ENCODE data around the gene HES5. TPM values are rescaled to one million over a fixed set of nuclear protein-coding genes. Genes with fewer than 3 reads are reported as not detected.

HES5 gene
- total and polyA plus RNA-seq, 2 of the 13 experiments (the other 11 are each of a cell fraction or from before 2014, with no cell fraction given), result not detected

GRCh38 chr1:2557482-2558400 is 27.7 kb upstream of the HES5 start (continued):
- TF ChIP-seq ZFP1 (CRISPR knock-in tag; IDR thresholded peaks at IDR 0.05), result no peak
- no peak for TF ChIP-seq ATRX (CRISPR knock-in tag; IDR thresholded peaks at IDR 0.05; ENCODE audit: borderline replicate concordance)
- TF ChIP-seq, protein P1, sequence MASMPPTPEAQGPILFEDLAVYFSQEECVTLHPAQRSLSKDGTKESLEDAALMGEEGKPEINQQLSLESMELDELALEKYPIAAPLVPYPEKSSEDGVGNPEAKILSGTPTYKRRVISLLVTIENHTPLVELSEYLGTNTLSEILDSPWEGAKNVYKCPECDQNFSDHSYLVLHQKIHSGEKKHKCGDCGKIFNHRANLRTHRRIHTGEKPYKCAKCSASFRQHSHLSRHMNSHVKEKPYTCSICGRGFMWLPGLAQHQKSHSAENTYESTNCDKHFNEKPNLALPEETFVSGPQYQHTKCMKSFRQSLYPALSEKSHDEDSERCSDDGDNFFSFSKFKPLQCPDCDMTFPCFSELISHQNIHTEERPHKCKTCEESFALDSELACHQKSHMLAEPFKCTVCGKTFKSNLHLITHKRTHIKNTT (CRISPR knock-in tag; IDR thresholded peaks at IDR 0.05), result no peak
- TF ChIP-seq ETV5 (CRISPR knock-in tag; IDR thresholded peaks at IDR 0.05; ENCODE audit: borderline replicate concordance), result no peak
- no peak for TF ChIP-seq IKZF5 (CRISPR knock-in tag; IDR thresholded peaks at IDR 0.05)
- TF ChIP-seq AKAP8 (CRISPR knock-in tag; IDR thresholded peaks at IDR 0.05), result 0 out of 2 replicates have a peak, but pooled peaks have one; percentile 11
- TF ChIP-seq, protein P2, sequence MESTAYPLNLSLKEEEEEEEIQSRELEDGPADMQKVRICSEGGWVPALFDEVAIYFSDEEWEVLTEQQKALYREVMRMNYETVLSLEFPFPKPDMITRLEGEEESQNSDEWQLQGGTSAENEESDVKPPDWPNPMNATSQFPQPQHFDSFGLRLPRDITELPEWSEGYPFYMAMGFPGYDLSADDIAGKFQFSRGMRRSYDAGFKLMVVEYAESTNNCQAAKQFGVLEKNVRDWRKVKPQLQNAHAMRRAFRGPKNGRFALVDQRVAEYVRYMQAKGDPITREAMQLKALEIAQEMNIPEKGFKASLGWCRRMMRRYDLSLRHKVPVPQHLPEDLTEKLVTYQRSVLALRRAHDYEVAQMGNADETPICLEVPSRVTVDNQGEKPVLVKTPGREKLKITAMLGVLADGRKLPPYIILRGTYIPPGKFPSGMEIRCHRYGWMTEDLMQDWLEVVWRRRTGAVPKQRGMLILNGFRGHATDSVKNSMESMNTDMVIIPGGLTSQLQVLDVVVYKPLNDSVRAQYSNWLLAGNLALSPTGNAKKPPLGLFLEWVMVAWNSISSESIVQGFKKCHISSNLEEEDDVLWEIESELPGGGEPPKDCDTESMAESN (CRISPR knock-in tag; conservative IDR thresholded peaks at IDR 0.05), result no peak
- TF ChIP-seq HOXA3 (CRISPR knock-in tag; IDR thresholded peaks at IDR 0.05), result no peak
- peak; percentile 10; the same call in 1 of the 2 replicates for TF ChIP-seq ZBTB38 (CRISPR knock-in tag; IDR thresholded peaks at IDR 0.05)
- no peak for TF ChIP-seq CSRNP2 (CRISPR knock-in tag; conservative IDR thresholded peaks at IDR 0.05; ENCODE audit: low read depth)
- TF ChIP-seq CBFB (CRISPR knock-in tag; IDR thresholded peaks at IDR 0.05), result no peak
- TF ChIP-seq TCF12 (IDR thresholded peaks at IDR 0.05), result no peak
- no peak for TF ChIP-seq TCF12 (CRISPR knock-in tag; IDR thresholded peaks at IDR 0.05)
- no peak for TF ChIP-seq ZBTB1 (CRISPR knock-in tag; IDR thresholded peaks at IDR 0.05; ENCODE audit: borderline replicate concordance)
- TF ChIP-seq GTF2F1 (IDR thresholded peaks at IDR 0.05; ENCODE audit: low read length), result no peak
- peak; percentile 6 for TF ChIP-seq ZNF883 (CRISPR knock-in tag; IDR thresholded peaks at IDR 0.05; ENCODE audit: not compliant biosample characterization)
- TF ChIP-seq SRSF4 (IDR thresholded peaks at IDR 0.05; ENCODE audit: low read depth, low read length, poor library complexity, severe bottlenecking), result no peak
- no peak for TF ChIP-seq HOXA9 (CRISPR knock-in tag; IDR thresholded peaks at IDR 0.05; ENCODE audit: borderline replicate concordance)
- no peak for TF ChIP-seq ZNF263 (CRISPR knock-in tag; IDR thresholded peaks at IDR 0.05)
- TF ChIP-seq, protein P3, sequence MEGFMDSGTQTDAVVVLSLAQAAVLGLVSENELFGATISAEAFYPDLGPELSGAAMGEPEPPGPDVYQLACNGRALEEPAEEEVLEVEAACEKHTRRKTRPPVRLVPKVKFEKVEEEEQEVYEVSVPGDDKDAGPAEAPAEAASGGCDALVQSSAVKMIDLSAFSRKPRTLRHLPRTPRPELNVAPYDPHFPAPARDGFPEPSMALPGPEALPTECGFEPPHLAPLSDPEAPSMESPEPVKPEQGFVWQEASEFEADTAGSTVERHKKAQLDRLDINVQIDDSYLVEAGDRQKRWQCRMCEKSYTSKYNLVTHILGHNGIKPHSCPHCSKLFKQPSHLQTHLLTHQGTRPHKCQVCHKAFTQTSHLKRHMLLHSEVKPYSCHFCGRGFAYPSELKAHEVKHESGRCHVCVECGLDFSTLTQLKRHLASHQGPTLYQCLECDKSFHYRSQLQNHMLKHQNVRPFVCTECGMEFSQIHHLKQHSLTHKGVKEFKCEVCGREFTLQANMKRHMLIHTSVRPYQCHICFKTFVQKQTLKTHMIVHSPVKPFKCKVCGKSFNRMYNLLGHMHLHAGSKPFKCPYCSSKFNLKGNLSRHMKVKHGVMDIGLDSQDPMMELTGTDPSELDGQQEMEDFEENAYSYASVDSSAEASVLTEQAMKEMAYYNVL (CRISPR knock-in tag; IDR thresholded peaks at IDR 0.05; ENCODE audit: borderline replicate concordance), result 0 out of 2 replicates have a peak, but pooled peaks have one; percentile 5
- TF ChIP-seq HHEX (CRISPR knock-in tag; IDR thresholded peaks at IDR 0.05), result no peak

Data from HepG2 (cell line).